Activated naive CD8-positive, alpha-beta T cell treated with anti-CD3 and anti-CD28 coated beads, Interleukin-2, amount 50 U/mL, for 24 hours (primary cell): ENCODE results near the gene ZNF28.
A peak's percentile ranks its signal among the peaks of the same experiment; 100 is the strongest.
"Not testable (repeated sequence)": the region's sequence is repeated elsewhere in the genome, so short reads cannot be mapped to it uniquely, and the experiment has no call there.

Source experiments
- ATAC-seq: fragments of 150-1000 bp; cut with Tn5 transposase; one replicate; pipeline ENCODE4 v1.10.0; 2021
- DNase-seq: peaks from one replicate; pipeline ENCODE4 v3.0.0; 2021
- H3K27ac Mint-ChIP-seq: one replicate; pipeline ENCODE4 v1.8.0; 2021; ENCODE audit warnings: mild to moderate bottlenecking, mixed read lengths
- H3K27me3 Mint-ChIP-seq: one replicate; pipeline ENCODE4 v1.8.0; 2021; ENCODE audit warnings: mixed read lengths
- H3K36me3 Mint-ChIP-seq: one replicate; pipeline ENCODE4 v1.8.0; 2021; ENCODE audit warnings: low read depth, mixed read lengths
- H3K4me1 Mint-ChIP-seq: one replicate; pipeline ENCODE4 v1.8.0; 2021; ENCODE audit warnings: mixed read lengths
- H3K4me3 Mint-ChIP-seq: one replicate; pipeline ENCODE4 v1.8.0; 2021; ENCODE audit warnings: mild to moderate bottlenecking, moderate library complexity, mixed read lengths
- H3K9me3 Mint-ChIP-seq: one replicate; pipeline ENCODE4 v1.8.0; 2021; ENCODE audit warnings: mixed read lengths

The ZNF28 gene

DNA sequence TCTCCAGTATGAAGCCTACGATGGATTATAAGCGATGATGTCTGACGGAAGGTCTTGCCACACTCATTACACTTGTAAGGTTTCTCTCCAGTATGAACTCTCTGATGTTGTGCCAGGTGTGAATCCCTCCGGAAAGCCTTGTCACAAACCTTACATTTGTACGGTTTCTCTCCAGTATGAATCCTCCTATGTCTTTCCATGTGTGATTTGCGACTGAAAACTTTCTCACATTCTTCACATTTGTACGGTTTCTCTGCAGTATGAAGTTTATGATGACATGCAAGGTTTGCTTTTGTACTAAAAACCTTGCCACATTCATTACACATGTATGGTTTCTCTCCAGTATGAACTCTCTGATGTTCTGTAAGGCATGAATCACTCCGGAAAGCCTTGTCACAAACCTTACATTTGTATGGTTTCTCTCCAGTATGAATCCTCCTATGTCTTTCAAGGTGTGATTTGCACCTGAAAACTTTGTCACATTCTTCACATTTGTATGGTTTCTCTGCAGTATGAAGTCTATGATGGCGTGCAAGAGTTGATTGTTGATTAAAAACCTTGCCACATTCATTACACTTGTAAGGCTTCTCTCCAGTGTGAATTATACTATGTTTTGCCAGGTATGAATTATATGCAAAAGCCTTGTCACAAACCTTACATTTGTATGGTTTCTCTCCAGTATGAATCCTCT lies 21.3 kb downstream of the ZNF28 start:
- peaks cover 87% of the 10 kb centered on the region for H3K36me3 Mint-ChIP-seq

DNA sequence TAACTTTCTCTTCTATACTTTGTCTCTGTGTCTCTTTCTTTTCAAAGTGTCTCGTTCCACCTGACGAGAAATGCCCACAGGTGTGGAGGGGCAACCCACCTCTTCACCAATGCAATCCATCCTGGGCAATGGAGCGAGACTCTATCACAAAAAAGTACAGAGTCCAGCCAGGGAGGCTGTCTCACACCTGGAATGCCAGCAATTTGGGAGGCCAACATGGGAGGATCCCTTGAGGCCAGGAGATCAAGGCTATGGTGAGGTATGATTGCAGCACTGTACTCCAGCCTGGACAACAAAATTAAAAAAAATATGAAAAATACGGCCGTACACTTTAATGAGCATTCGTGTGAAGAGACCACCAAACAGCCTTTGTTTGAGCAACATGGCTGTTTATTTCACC lies 32.0 kb downstream of the ZNF28 start:
- no peak overlapping the region for H3K27ac Mint-ChIP-seq

More for the DNA sequence above, 21.3 kb downstream of the ZNF28 start:
- DNase-seq, ATAC-seq, H3K4me1 Mint-ChIP-seq, H3K4me3 Mint-ChIP-seq, H3K27me3 Mint-ChIP-seq, H3K27ac Mint-ChIP-seq: not testable (repeated sequence)
- peaks cover 72% of the 10 kb centered on the region for H3K9me3 Mint-ChIP-seq

DNA sequence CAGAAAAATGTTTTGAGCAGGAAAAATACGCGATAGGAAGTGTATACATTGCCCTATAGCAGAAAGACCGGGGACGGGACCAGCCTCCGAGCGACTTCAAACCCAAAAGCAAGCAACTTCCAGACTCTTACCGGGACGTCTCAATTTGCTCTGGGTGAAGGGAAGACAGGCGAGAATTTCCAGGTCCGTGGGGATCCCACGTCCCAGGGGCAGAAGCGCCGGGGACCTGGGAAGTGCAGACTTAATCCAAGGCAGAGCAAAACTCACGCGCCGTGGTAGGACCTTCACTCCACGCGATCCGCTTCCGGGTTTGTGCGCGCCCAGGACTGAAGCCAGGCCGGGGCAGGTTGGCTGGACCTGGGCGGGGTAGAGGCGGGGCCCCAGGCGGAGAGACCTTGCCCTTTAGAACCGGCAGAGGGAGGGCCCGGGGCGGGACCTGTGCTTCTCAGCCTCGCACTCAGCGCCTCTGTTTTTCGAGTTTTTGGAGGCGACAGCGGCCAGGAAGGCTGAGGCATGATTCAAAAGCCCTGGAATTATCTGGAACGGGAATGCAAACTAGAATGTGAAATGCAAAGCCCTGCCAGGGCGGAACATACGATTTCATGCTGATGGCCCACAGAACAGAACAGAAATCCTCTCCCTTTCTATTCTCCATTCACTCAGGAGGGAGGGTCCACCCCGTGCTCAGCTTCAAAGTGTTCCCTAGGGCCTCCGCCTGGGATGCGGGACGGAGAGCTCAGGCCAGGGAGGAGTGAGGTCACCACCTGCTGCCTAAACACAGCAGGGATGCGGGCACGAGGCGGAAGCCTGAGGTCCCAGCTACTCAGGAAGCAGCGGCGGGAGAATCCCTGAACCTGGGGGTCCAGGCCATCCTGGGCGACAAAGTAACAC lies 34.7 kb downstream of the ZNF28 start, which contains the start of gene ZNF600:
Gene ZNF600 (minus strand): TSS at position 328 of the 891 bp plus-strand sequence. CDS start 7,903 bp downstream, outside the sequence.
- peak within 1 kb of the TSS; percentile 85 for H3K4me3 Mint-ChIP-seq
- peaks cover 39% of the 10 kb centered on the region for H3K9me3 Mint-ChIP-seq
- peak; percentile 86 for DNase-seq
- H3K27ac Mint-ChIP-seq = peak within 1 kb of the TSS; percentile 68
- peak; percentile 99 for ATAC-seq
- H3K36me3 Mint-ChIP-seq = peaks cover 45% of the 10 kb centered on the region
- H3K27me3 Mint-ChIP-seq = not testable (repeated sequence)
- peaks cover 28% of the 10 kb centered on the region for H3K4me1 Mint-ChIP-seq

More for the DNA sequence above, 32.0 kb downstream of the ZNF28 start:
- DNase-seq = no peak
- H3K36me3 Mint-ChIP-seq = peaks cover 41% of the 10 kb centered on the region
- H3K27me3 Mint-ChIP-seq = no peaks in the 10 kb centered on the region
- H3K9me3 Mint-ChIP-seq = peaks cover 43% of the 10 kb centered on the region
- no peak overlapping the region for H3K4me3 Mint-ChIP-seq
- peaks cover 26% of the 10 kb centered on the region for H3K4me1 Mint-ChIP-seq
- ATAC-seq = no peak

DNA sequence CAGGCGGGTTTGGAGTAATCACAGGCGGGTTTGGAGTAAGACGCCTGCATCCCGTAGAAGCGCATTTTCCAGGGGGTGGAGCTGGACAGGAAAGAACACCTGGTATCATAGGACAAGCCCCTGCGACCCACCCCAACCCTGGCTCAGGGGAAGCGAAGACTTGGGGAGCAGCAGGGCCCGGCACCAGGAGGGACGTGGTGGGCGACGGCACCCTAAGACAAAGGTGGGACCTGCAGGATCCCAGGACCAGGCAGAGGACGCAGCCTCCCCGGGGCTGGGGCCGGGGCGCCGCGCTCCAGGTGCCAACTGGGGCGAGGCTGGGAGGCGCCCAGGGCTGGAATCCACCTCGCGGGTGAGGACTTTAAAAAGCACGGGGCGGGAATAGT lies 35.4 kb downstream of the ZNF28 start:
- peak overlapping the region; percentile 68 for H3K27ac Mint-ChIP-seq
- peaks cover 38% of the 10 kb centered on the region for H3K9me3 Mint-ChIP-seq
- H3K36me3 Mint-ChIP-seq = peaks cover 48% of the 10 kb centered on the region
- H3K27me3 Mint-ChIP-seq = no peaks in the 10 kb centered on the region
- peak overlapping the region; percentile 85 for H3K4me3 Mint-ChIP-seq
- ATAC-seq (peak; percentile 29), DNase-seq (no peak)
- H3K4me1 Mint-ChIP-seq = peaks cover 28% of the 10 kb centered on the region

DNA sequence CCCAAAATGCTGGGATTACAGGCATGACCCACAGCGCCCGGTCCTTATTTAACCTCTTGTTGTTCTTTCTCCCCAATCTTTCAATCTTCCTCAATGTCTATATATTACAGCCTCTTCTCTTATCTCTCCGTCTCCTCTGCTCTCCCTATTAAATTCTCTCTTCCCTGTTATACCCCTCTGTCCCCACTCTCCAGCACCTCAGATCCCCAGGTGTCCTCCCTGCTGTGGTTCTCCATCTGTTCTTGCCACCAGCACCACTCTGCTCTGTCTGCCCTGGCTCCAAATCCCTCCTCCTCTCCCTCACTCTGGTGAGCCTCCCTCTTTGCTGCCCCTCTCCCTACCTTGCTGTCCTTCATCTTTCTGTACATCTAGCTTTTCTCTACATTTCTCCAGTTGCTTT lies 35.9 kb downstream of the ZNF28 start:
- Mint-ChIP-seq H3K27me3 (no peaks in the 10 kb centered on the region), H3K4me1 (peaks cover 29% of the 10 kb centered on the region), H3K36me3 (peaks cover 52% of the 10 kb centered on the region), H3K4me3 (peak overlapping the region; percentile 85), H3K27ac (peak overlapping the region; percentile 45), H3K9me3 (peaks cover 32% of the 10 kb centered on the region)
- DNase-seq (no peak), ATAC-seq (no peak)

DNA sequence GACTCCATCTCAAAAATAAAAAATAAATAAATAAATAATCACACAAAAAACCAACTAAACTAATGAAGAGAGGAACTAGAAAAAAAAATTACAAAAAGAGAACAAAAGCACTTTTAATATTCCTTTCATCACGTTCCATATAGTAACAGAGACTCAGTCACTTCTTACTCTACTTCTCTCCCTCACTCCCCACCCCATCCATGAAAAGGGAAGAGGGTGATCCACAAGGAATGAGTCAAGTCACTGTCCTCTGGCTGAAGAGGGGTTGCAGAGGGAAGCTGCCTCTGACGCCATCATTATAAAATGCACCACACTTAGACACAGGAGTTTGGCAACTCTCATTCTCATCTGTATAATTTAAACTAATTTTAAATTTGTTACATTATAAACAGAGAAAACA lies 38.6 kb downstream of the ZNF28 start:
- H3K9me3 Mint-ChIP-seq = peaks cover 37% of the 10 kb centered on the region
- not testable (repeated sequence) for H3K27ac Mint-ChIP-seq, H3K27me3 Mint-ChIP-seq, DNase-seq, ATAC-seq, H3K4me3 Mint-ChIP-seq
- peaks cover 65% of the 10 kb centered on the region for H3K36me3 Mint-ChIP-seq
- H3K4me1 Mint-ChIP-seq = peaks cover 44% of the 10 kb centered on the region

DNA sequence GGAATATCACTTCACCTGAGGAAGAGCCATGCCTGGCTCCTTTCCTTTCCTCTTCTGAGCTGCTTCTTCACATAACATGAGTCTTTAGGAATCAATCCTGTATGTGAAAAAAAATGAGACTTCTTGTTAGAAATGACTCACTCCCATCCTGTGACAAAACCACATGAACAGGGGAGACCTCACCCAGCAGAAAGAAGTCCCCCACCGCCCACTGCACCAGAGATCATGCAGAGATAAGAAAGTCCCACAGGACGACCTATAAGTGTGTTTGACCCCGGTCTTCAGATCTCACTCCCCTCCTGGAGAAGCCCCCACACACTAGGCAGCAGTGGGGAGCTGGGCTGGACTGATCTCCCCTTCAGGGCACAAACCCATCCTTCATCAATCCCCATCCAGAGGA lies 42.6 kb downstream of the ZNF28 start:
- peaks cover 34% of the 10 kb centered on the region for H3K9me3 Mint-ChIP-seq
- H3K36me3 Mint-ChIP-seq = peaks cover 77% of the 10 kb centered on the region
- peak overlapping the region; percentile 22 for H3K27ac Mint-ChIP-seq
- ATAC-seq (peak; percentile 71), DNase-seq (peak; percentile 52)
- no peaks in the 10 kb centered on the region for H3K27me3 Mint-ChIP-seq
- peaks cover 18% of the 10 kb centered on the region for H3K4me1 Mint-ChIP-seq
- no peak overlapping the region for H3K4me3 Mint-ChIP-seq

DNA sequence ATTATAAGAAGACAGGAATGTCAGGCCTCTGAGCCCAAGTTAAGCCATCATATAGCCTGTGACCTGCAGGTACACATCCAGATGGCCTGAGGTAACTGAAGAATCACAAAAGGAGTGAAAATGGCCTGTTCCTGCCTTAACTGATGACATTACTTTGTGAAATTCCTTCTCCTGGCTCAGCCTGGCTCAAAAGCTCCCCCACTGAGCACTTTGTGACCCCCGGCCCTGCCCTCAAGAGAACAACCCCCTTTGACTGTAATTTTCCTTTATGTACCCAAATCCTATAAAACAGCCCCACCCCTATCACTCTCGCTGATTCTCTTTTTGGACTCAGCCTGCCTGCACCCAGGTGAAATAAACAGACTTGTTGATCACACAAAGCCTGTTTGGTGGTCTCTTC lies 65.0 kb downstream of the ZNF28 start:
- H3K9me3 Mint-ChIP-seq = peaks cover 22% of the 10 kb centered on the region
- H3K4me3 Mint-ChIP-seq, H3K27me3 Mint-ChIP-seq, H3K36me3 Mint-ChIP-seq, ATAC-seq, DNase-seq, H3K27ac Mint-ChIP-seq, H3K4me1 Mint-ChIP-seq: not testable (repeated sequence)

DNA sequence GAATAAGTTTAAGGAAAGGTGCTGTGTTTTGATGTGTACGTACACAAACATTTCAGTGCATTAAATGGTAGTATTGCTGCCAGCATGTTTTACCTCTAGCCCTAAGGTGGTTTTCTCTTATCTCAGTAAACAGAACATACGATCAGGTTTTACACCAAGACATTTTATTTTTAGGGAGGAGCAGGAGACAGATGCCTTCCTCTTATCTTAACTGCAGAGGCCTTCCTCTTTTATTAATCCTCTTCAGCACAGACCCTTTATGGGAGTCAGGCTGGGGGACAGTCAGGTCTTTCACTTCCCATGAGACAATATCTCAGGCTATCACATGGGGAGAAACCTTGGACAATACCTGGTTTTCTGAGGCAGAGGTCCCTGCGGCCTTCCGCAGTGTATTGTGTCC lies 71.7 kb downstream of the ZNF28 start:
- H3K27ac Mint-ChIP-seq = no peak overlapping the region
- H3K36me3 Mint-ChIP-seq = peaks cover 2% of the 10 kb centered on the region
- no peaks in the 10 kb centered on the region for H3K4me1 Mint-ChIP-seq
- ATAC-seq (no peak), DNase-seq (no peak)
- no peak overlapping the region for H3K4me3 Mint-ChIP-seq
- H3K9me3 Mint-ChIP-seq = peaks cover 5% of the 10 kb centered on the region
- H3K27me3 Mint-ChIP-seq = no peaks in the 10 kb centered on the region

DNA sequence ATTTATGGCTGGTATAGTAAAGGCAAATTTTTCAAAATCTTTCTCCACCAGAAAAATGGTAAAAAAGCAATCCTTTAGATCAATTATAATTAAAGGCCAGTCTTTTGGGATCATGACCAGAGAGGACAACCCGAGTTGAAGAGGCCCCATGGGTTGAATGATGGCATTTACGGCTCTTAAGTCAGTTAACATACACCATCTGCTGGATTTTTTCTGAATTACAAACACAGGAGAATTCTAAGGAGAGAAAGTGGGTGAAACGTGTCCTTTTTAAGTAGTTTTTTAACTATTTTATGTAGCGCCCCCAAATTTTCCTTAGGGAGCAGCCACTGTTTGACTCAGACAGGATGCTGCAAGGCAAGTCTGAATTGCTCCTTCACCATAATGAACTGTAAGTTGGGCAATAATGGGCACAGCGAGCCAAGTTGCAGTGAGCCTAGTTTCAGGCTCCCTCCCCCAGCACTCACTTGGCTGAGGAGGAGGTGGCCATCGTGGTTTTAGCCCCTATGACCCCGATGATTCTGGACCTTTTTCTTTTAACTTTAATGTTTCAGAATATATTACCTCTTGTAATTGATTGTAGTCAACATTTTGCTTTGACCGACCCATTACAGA lies 73.0 kb downstream of the ZNF28 start:
- Mint-ChIP-seq H3K4me1 (no peaks in the 10 kb centered on the region), H3K36me3 (no peaks in the 10 kb centered on the region), H3K27ac (no peak overlapping the region), H3K9me3 (no peaks in the 10 kb centered on the region), H3K4me3 (no peak overlapping the region), H3K27me3 (no peaks in the 10 kb centered on the region)
- no peak for DNase-seq
- ATAC-seq = no peak
